Fibroblast of the aortic adventitia (primary cell): Measurements from ENCODE around the gene LPAR1. TPM values are rescaled to one million over a fixed set of nuclear protein-coding genes. Genes with fewer than 3 reads are reported as not detected.
A peak's percentile ranks its signal among the peaks of the same experiment; 100 is the strongest.
"Not testable (repeated sequence)": the region's sequence is repeated elsewhere in the genome, so short reads cannot be mapped to it uniquely, and the experiment has no call there.

ENCODE experiments used
- DNase-seq: peaks from one replicate; pipeline ENCODE4 v3.0.0-alpha.2; 2010; ENCODE audit warnings: low read depth
- H3K4me3 ChIP-seq: 2 replicates; pipeline ENCODE4 v1.5.1; 2011; ENCODE audit warnings: low read depth, mild to moderate bottlenecking, control low read depth, low read length, moderate library complexity
- total RNA-seq: library from RNA; depleted of rRNA; stranded (reverse); fragments of >200 nt; gene quantifications from 2 replicates; pipeline ENCODE4 v1.2.3, GENCODE V29; 2012; ENCODE audit warnings: low replicate concordance
- TF ChIP-seq, protein P1 (sequence below): IDR thresholded peaks from 2 replicates; pipeline ENCODE4 v1.5.1; 2011; ENCODE audit warnings: mild to moderate bottlenecking, low read length, control low read depth, inconsistent platforms; ENCODE audit not compliant: insufficient read depth

The LPAR1 gene
- total RNA-seq, 1 donor, result 265 TPM

DNA sequence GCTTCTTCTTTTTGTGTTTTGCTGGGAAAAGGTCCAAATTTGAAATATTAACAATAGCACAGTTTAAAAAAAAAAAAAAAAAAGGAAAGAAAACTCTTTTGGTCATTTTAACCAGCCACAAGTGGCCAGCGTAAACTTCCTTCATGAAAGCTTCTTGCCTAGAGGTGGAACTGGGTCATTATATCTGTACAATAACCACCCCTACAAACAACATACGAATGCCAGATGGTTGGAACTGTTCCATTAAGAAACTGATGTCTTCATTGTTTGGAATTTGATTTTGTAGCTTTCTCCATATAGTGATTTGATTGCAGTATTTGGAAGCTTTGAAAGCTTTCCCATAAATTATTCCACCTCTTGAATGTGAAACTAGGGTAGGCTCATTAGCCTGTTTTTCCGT, 18.3 kb upstream of the LPAR1 start:
- H3K4me3 ChIP-seq, result no peak overlapping the region
- peak; percentile 64 for DNase-seq
- TF ChIP-seq, protein P1, sequence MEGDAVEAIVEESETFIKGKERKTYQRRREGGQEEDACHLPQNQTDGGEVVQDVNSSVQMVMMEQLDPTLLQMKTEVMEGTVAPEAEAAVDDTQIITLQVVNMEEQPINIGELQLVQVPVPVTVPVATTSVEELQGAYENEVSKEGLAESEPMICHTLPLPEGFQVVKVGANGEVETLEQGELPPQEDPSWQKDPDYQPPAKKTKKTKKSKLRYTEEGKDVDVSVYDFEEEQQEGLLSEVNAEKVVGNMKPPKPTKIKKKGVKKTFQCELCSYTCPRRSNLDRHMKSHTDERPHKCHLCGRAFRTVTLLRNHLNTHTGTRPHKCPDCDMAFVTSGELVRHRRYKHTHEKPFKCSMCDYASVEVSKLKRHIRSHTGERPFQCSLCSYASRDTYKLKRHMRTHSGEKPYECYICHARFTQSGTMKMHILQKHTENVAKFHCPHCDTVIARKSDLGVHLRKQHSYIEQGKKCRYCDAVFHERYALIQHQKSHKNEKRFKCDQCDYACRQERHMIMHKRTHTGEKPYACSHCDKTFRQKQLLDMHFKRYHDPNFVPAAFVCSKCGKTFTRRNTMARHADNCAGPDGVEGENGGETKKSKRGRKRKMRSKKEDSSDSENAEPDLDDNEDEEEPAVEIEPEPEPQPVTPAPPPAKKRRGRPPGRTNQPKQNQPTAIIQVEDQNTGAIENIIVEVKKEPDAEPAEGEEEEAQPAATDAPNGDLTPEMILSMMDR, result no peak

DNA sequence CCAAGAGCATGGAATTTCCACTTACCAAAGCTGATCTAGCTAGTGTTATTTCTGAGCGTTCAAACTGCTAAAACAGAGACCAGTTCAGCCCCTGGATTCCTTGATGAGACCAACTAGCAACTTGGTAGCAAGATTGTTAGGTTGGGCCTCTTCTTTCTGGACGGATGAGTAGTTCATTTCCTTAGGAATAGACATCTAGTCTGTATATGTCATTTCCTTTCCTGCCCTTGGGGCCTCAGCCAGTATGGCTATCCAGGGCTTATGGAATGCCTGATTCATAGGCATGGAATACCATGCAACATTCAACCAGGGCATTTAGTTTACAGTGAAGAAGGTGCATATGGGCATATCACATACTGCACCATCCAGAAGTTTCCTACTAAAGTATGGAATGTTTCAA, 14.5 kb upstream of the LPAR1 start:
- TF ChIP-seq, protein P1, result no peak
- peak; percentile 41 for DNase-seq

DNA sequence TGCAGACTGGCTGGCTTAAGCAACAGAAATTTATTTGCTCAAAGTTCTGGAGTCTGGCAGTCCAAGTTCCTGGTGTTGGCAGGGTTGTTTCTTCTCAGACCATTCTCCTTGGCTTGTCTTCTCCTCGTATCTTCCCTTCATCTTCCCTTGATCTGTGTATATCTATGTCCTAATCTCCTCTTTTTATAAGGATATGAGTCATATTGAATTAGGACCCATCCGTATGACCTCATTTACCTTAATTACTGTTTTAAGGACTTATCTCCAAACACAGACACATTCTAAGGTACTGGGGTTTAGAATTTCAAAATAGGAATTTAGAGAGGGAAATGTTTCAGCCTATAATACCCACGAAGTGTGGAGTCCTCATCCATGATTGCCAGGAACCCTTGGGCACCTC, 13.1 kb upstream of the LPAR1 start:
- H3K4me3 ChIP-seq, result no peak overlapping the region
- TF ChIP-seq, protein P1, result no peak
- no peak for DNase-seq

More for the DNA sequence above, 14.5 kb upstream of the LPAR1 start:
- no peak overlapping the region for H3K4me3 ChIP-seq

DNA sequence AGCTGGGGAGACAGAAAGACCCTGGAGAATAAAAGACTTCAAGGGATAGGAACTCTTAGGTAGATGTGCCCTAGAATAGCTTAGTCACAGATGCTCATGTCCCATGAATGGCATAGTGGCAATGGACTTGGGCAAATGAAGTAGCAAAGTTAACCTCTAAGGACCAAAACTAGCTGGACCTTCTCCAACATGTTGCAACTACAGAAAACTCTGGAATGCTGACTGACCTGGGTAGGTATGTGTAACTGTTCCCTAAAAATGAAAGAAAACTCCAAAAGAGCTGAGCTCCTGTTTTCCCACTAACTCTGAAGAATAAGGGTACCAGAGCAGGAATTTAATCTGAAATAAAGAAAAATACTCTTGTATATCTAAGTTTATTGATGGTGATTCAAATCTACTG, 12.5 kb upstream of the LPAR1 start:
- H3K4me3 ChIP-seq, result no peak overlapping the region
- TF ChIP-seq, protein P1, result no peak
- peak; percentile 75 for DNase-seq

DNA sequence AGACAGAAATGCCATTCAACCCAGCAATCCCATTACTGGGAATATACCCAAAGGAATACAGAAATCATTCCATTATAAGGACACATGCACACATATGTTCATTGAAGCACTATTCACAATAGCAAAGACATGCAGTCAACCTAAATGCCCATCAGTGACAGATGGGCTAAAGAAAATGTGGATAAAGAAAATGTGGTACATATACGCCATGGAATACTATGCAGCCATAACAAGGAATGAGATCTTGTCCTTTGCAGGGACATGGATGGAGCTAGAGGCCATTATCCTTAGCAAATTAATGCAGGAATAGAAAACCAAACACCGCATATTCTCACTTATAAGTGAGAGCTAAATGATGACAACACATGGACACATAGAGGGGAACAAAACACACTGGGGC, 9.0 kb upstream of the LPAR1 start:
- DNase-seq, H3K4me3 ChIP-seq: not testable (repeated sequence)

DNA sequence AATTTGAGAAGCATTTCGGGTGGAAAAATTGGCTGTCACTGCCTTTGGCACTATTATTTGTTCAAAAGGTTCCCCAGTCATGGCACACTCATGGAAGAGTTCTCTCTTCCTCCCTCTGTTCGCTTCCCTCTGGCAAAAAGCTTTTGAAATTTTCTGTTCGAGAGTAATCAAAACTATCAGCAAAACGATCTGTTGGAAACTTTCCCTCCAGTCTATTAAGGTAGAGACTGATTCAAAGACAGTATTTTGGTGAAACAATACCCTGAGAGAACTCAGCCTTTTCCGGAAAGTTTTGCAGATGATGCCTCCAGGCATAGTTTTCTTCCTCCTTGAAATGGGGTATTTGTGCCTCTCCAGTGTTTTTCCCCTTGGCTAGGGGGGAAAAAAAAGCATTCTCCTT, 3.6 kb upstream of the LPAR1 start:
- no peak for DNase-seq
- no peak overlapping the region for H3K4me3 ChIP-seq
- TF ChIP-seq, protein P1, result no peak

DNA sequence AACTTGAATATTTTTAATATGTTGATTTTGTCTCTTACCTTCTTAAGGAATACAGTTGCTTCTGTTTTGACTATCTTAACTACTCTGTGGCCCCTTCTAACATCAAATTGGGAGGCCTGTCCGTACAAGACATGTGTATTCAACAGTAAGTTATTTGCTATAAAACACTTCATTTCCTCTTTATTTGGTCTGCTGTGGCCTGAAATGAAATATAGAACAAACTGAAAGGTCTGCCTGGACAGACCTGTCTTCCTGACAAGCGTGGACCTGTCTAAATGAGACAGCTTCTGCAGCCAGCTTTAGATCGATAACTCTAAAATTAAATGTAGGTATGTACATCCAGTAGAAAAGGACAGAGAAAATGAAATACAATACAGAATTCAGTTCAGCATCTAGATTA, 2.2 kb upstream of the LPAR1 start:
- TF ChIP-seq, protein P1, result no peak
- H3K4me3 ChIP-seq, result no peak overlapping the region
- DNase-seq, result no peak
